ENCODE data around the gene NALF2. TPM values are rescaled to one million over a fixed set of nuclear protein-coding genes. Genes with fewer than 3 reads are reported as not detected.

The NALF2 gene
- total RNA-seq, 1 experiment from 2014 or later: 9.7 TPM

GRCh38 chrX:69501429-69501828, 2.7 kb upstream of the NALF2 start:
- no peak overlapping the region for H3K9ac ChIP-seq (ENCODE audit: extremely low read depth, insufficient read length, low read length)
- no peak overlapping the region for H3K23ac ChIP-seq (ENCODE audit: insufficient read length, low read depth, low read length)
- no peak overlapping the region for H4K8ac ChIP-seq (replicated peaks; ENCODE audit: insufficient read length, low read depth, low read length)
- H2BK120ac ChIP-seq (ENCODE audit: low read depth, low read length, poor library complexity, severe bottlenecking): no peak overlapping the region
- H2BK12ac ChIP-seq (ENCODE audit: insufficient read length, low read depth, low read length): no peak overlapping the region
- DNase-seq: peak; percentile 73
- peaks cover 19% of the 10 kb centered on the region for H3K27me3 Mint-ChIP-seq (ENCODE audit: low read depth)
- no peak overlapping the region for H3K4ac ChIP-seq (ENCODE audit: low read depth, low read length)
- H3K9me3 Mint-ChIP-seq: peaks cover 18 to 34% of the 10 kb centered on the region in 2 experiments
- no peaks in the 10 kb centered on the region for H3K79me2 ChIP-seq (ENCODE audit: insufficient read depth, low read length)
- H3K9me3 ChIP-seq (ENCODE audit: control insufficient read depth, low read depth, low read length): peaks cover 64% of the 10 kb centered on the region
- H4K5ac ChIP-seq (ENCODE audit: insufficient read length, low read depth, low read length): no peak overlapping the region
- no peak overlapping the region for H3K14ac ChIP-seq (ENCODE audit: insufficient read depth, low read length)
- H2BK20ac ChIP-seq (ENCODE audit: low read depth, low read length, poor library complexity, severe bottlenecking): no peak overlapping the region
- no peak overlapping the region for H3K4me3 Mint-ChIP-seq
- H2AK5ac ChIP-seq (ENCODE audit: insufficient read length, low read length): no peak overlapping the region
- no peak overlapping the region for H3K18ac ChIP-seq (ENCODE audit: insufficient read length, low read depth, low read length)
- no CpG with 5 or more reads among the region's 3 CpGs for WGBS (ENCODE audit: extremely low coverage, insufficient read length, low lambda C conversion rate)
- H2BK15ac ChIP-seq (ENCODE audit: low read depth, low read length): no peak overlapping the region
- H3K56ac ChIP-seq (ENCODE audit: insufficient read length, low read depth, low read length): no peak overlapping the region
- H3K4me1 ChIP-seq (ENCODE audit: insufficient read depth, low read length): no peaks in the 10 kb centered on the region
- H3K36me3 Mint-ChIP-seq (ENCODE audit: insufficient read depth in 1 of 3, low read depth in 3 of 3): peaks cover 0 to 7% (median 0%) of the 10 kb centered on the region in 3 experiments; a peak in 3 of 7 replicates
- H3K27ac Mint-ChIP-seq: no peak overlapping the region
- no peak overlapping the region for H4K91ac ChIP-seq (ENCODE audit: insufficient read length, low read depth, low read length)
- H3T11ph ChIP-seq (ENCODE audit: low read length): no peak overlapping the region
- H3K23me2 ChIP-seq (ENCODE audit: insufficient read length, low read depth, low read length, poor library complexity, severe bottlenecking): peaks cover 2% of the 10 kb centered on the region
- no peak overlapping the region for H3K27ac ChIP-seq (ENCODE audit: insufficient read length, low read depth, low read length)
- H3K4me2 ChIP-seq (ENCODE audit: insufficient read depth, insufficient read length, low read length): no peak overlapping the region
- no peaks in the 10 kb centered on the region for H3K27me3 ChIP-seq (ENCODE audit: insufficient read depth, low read length)
- H2BK5ac ChIP-seq (ENCODE audit: insufficient read length, low read length): no peak overlapping the region
- no peak for TF ChIP-seq CTCF (conservative IDR thresholded peaks at IDR 0.05)
- H2AFZ ChIP-seq (ENCODE audit: low read length): no peak overlapping the region
- no peaks in the 10 kb centered on the region for H3K79me1 ChIP-seq (ENCODE audit: insufficient read depth, low read depth, low read length, poor library complexity, severe bottlenecking)
- H3K4me1 Mint-ChIP-seq: peaks cover 0 to 5% of the 10 kb centered on the region in 2 experiments; a peak in 2 of 4 replicates
- no peaks in the 10 kb centered on the region for H4K20me1 ChIP-seq (ENCODE audit: control insufficient read depth, insufficient read depth, insufficient read length)

All from H9 (cell line).